MCF 10A (cell line): Measurements from ENCODE around the gene TMEFF2. TPM values are rescaled to one million over a fixed set of nuclear protein-coding genes. Genes with fewer than 3 reads are reported as not detected.

ENCODE experiments used
- BruUV-seq: library from RNA; stranded (reverse); fragments of 400-500 nt; replicated peaks from 2 replicates; lab custom pipeline; 2021; lab: Mats Ljungman, UMichigan
- CTCF ChIA-PET: fragments of 300-600 bp; sonication (Branson Sonifier 250); formaldehyde crosslinking; extraction: SDS; loops from one replicate; lab custom pipeline; 2021; ENCODE audit warnings: antibody characterized with exemption, inconsistent platforms; lab: Yijun Ruan, JAX
- POLR2A ChIA-PET: fragments of 300-600, 350-650 bp; sonication (Branson Sonifier 250); formaldehyde crosslinking; extraction: SDS; loops from one replicate; lab custom pipeline; 2020; ENCODE audit warnings: antibody characterized with exemption, inconsistent platforms; lab: Yijun Ruan, JAX
- DNase-seq: peaks from one replicate; pipeline ENCODE4 v3.0.0-alpha.2; 2018; ENCODE audit not compliant: unreplicated experiment
- H3K27ac Mint-ChIP-seq: one replicate; pipeline ENCODE4 v1.8.0; 2022; ENCODE audit warnings: mild to moderate bottlenecking, low read depth, mixed read lengths; ENCODE audit not compliant: unreplicated experiment
- H3K27me3 Mint-ChIP-seq: one replicate; pipeline ENCODE4 v1.8.0; 2022; ENCODE audit warnings: mixed read lengths; ENCODE audit not compliant: insufficient read depth, unreplicated experiment
- H3K36me3 Mint-ChIP-seq: one replicate; pipeline ENCODE4 v1.8.0; 2022; ENCODE audit warnings: mild to moderate bottlenecking, moderate library complexity, mixed read lengths; ENCODE audit not compliant: insufficient read depth, unreplicated experiment
- H3K4me1 Mint-ChIP-seq: one replicate; pipeline ENCODE4 v1.8.0; 2022; ENCODE audit warnings: mixed read lengths; ENCODE audit not compliant: insufficient read depth, unreplicated experiment
- H3K4me3 Mint-ChIP-seq: one replicate; pipeline ENCODE4 v1.8.0; 2022; ENCODE audit warnings: mild to moderate bottlenecking, moderate library complexity, mixed read lengths; ENCODE audit not compliant: unreplicated experiment
- H3K9me3 Mint-ChIP-seq: one replicate; pipeline ENCODE4 v1.8.0; 2022; ENCODE audit warnings: mixed read lengths; ENCODE audit not compliant: unreplicated experiment
- CTCF ChIP-seq: fragments of 200-600 bp; IDR thresholded peaks from one replicate; pipeline ENCODE4 v1.8.0; 2022; ENCODE audit warnings: antibody characterized with exemption, mild to moderate bottlenecking; ENCODE audit not compliant: unreplicated experiment
- intact Hi-C: fragments of 100-400 bp; cut with micrococcal nuclease; formaldehyde crosslinking; loops from 2 replicates; pipeline ENCODE4 v1.14.1; 2022
- total RNA-seq: library from RNA; stranded (reverse); gene quantifications from 2 replicates; pipeline ENCODE4 v1.2.3, GENCODE V29; 2022

Gene TMEFF2
- total RNA-seq, 1 experiment from 2014 or later: not detected

GRCh38 chr2:191929288-191929687, 265.4 kb downstream of the TMEFF2 start:
- TF ChIP-seq CTCF: no peak
- no peak overlapping the region for H3K27ac Mint-ChIP-seq
- ChIA-PET CTCF (no interaction called here), POLR2A (no interaction called here)
- no peaks in the 10 kb centered on the region for H3K36me3 Mint-ChIP-seq
- intact Hi-C loops: no loop called here
- DNase-seq: no peak
- no peak overlapping the region for H3K4me3 Mint-ChIP-seq
- BruUV-seq: no TSS peak
- no peaks in the 10 kb centered on the region for H3K9me3 Mint-ChIP-seq
- H3K4me1 Mint-ChIP-seq: peaks cover 25% of the 10 kb centered on the region
- no peaks in the 10 kb centered on the region for H3K27me3 Mint-ChIP-seq

- BruUV-seq: no TSS peak
- Mint-ChIP-seq H3K4me3 (peak overlapping the region; percentile 24), H3K9me3 (no peaks in the 10 kb centered on the region), H3K27ac (peak overlapping the region; percentile 37), H3K36me3 (no peaks in the 10 kb centered on the region), H3K4me1 (peaks cover 20% of the 10 kb centered on the region), H3K27me3 (no peaks in the 10 kb centered on the region)
- peak; percentile 72 for DNase-seq
- intact Hi-C loops: no loop called here
- ChIA-PET POLR2A (interaction anchor here (0.8 to 2.0 kb wide), 5 partner anchors 9 to 148 kb away, joined by 3 to 9 read pairs (median 4); no protein-coding TSS in a partner anchor), CTCF (interaction anchor here (0.8 to 1.2 kb wide), 3 partner anchors 14 to 200 kb away, joined by 3 to 7 read pairs (median 4); no protein-coding TSS in a partner anchor)
- no peak for TF ChIP-seq CTCF
Observed at GRCh38 chr2:191927991-191928390, 266.7 kb downstream of the TMEFF2 start.

GRCh38 chr2:191927319-191927867, 267.3 kb downstream of the TMEFF2 start:
- H3K36me3 Mint-ChIP-seq: no peaks in the 10 kb centered on the region
- POLR2A ChIA-PET: interaction anchor here (0.6 to 2.0 kb wide), 7 partner anchors 9 to 149 kb away, joined by 3 to 9 read pairs (median 4); no protein-coding TSS in a partner anchor
- intact Hi-C loops: no loop called here

More at GRCh38 chr2:191927319-191927867, 267.3 kb downstream of the TMEFF2 start:
- Mint-ChIP-seq H3K4me1 (peaks cover 20% of the 10 kb centered on the region), H3K4me3 (peak overlapping the region; percentile 24), H3K27me3 (no peaks in the 10 kb centered on the region), H3K9me3 (no peaks in the 10 kb centered on the region), H3K27ac (peak overlapping the region; percentile 37)
- no TSS peak for BruUV-seq
- peak; percentile 97 for DNase-seq
- CTCF ChIA-PET: interaction anchor here (0.8 to 1.2 kb wide), 3 partner anchors 15 to 201 kb away, joined by 3 to 7 read pairs (median 4); no protein-coding TSS in a partner anchor
- no peak for TF ChIP-seq CTCF
